Central memory CD8-positive, alpha-beta T cell (primary cell): ENCODE data around the gene PPP2R2D.

Experiments used
- ATAC-seq: fragments of 150-1000 bp; cut with Tn5 transposase; replicated peaks from 2 replicates; pipeline ENCODE4 v1.10.0; 2022; ENCODE audit warnings: mild to moderate bottlenecking, moderate FRiP score, moderate number of reproducible peaks; ENCODE audit not compliant: poor library complexity, severe bottlenecking; ENCODE audit errors: extremely low read depth
- DNase-seq, 2 donors: peaks; one replicate each; pipeline ENCODE4 v3.0.0; 2021; ENCODE audit warnings: low spot score in 2 of 2
- H3K27ac Mint-ChIP-seq: one replicate; pipeline ENCODE4 v1.8.0; 2022; ENCODE audit warnings: low read depth, mild to moderate bottlenecking, moderate library complexity, mixed read lengths
- H3K27me3 Mint-ChIP-seq: one replicate; pipeline ENCODE4 v1.8.0; 2022; ENCODE audit warnings: mixed read lengths
- H3K36me3 Mint-ChIP-seq: one replicate; pipeline ENCODE4 v1.8.0; 2022; ENCODE audit warnings: mild to moderate bottlenecking, moderate library complexity, mixed read lengths; ENCODE audit not compliant: insufficient read depth
- H3K4me1 Mint-ChIP-seq: one replicate; pipeline ENCODE4 v1.8.0; 2022; ENCODE audit warnings: mixed read lengths
- H3K4me3 Mint-ChIP-seq: one replicate; pipeline ENCODE4 v1.8.0; 2022; ENCODE audit warnings: mild to moderate bottlenecking, moderate library complexity, mixed read lengths
- H3K9me3 Mint-ChIP-seq: one replicate; pipeline ENCODE4 v1.8.0; 2022; ENCODE audit warnings: mixed read lengths

Gene PPP2R2D

GRCh38 chr10:131898061-131898460 is 2.7 kb upstream of the PPP2R2D start:
- no peak for ATAC-seq
- peaks cover 20% of the 10 kb centered on the region for H3K36me3 Mint-ChIP-seq
- H3K4me3 Mint-ChIP-seq, result no peak overlapping the region
- DNase-seq, result no peak
- H3K4me1 Mint-ChIP-seq, result peaks cover 49% of the 10 kb centered on the region
- no peaks in the 10 kb centered on the region for H3K9me3 Mint-ChIP-seq
- H3K27ac Mint-ChIP-seq, result no peak overlapping the region
- H3K27me3 Mint-ChIP-seq, result peaks cover 10% of the 10 kb centered on the region

GRCh38 chr10:131898713-131899112 is 2.1 kb upstream of the PPP2R2D start:
- Mint-ChIP-seq H3K36me3 (peaks cover 25% of the 10 kb centered on the region), H3K27ac (no peak overlapping the region), H3K4me1 (peaks cover 54% of the 10 kb centered on the region), H3K9me3 (no peaks in the 10 kb centered on the region), H3K4me3 (peak overlapping the region; percentile 81), H3K27me3 (peaks cover 10% of the 10 kb centered on the region)
- no peak for ATAC-seq
- no peak for DNase-seq

GRCh38 chr10:131899116-131899690 is 1.6 kb upstream of the PPP2R2D start:
- ATAC-seq, result no peak
- H3K4me1 Mint-ChIP-seq, result peaks cover 58% of the 10 kb centered on the region
- peak overlapping the region; percentile 90 for H3K27ac Mint-ChIP-seq
- no peaks in the 10 kb centered on the region for H3K9me3 Mint-ChIP-seq
- peak overlapping the region; percentile 81 for H3K4me3 Mint-ChIP-seq
- peaks cover 27% of the 10 kb centered on the region for H3K36me3 Mint-ChIP-seq
- DNase-seq, result no peak
- H3K27me3 Mint-ChIP-seq, result peaks cover 10% of the 10 kb centered on the region

- peaks cover 10% of the 10 kb centered on the region for H3K27me3 Mint-ChIP-seq
- peak overlapping the region; percentile 90 for H3K27ac Mint-ChIP-seq
- peaks cover 65% of the 10 kb centered on the region for H3K4me1 Mint-ChIP-seq
- DNase-seq, result no peak
- peaks cover 31% of the 10 kb centered on the region for H3K36me3 Mint-ChIP-seq
- H3K9me3 Mint-ChIP-seq, result no peaks in the 10 kb centered on the region
- no peak for ATAC-seq
- H3K4me3 Mint-ChIP-seq, result peak overlapping the region; percentile 81
Measured at GRCh38 chr10:131899695-131900349, 986 bp upstream of the PPP2R2D start.

- ATAC-seq, result peak; percentile 3
- Mint-ChIP-seq H3K27me3 (peaks cover 10% of the 10 kb centered on the region), H3K4me3 (peak overlapping the region; percentile 81), H3K9me3 (no peaks in the 10 kb centered on the region), H3K4me1 (peaks cover 68% of the 10 kb centered on the region), H3K27ac (peak overlapping the region; percentile 71), H3K36me3 (peaks cover 35% of the 10 kb centered on the region)
- peak; percentile 25 to 31 for DNase-seq
Measured at GRCh38 chr10:131901181-131901829, 497 bp downstream of the PPP2R2D start.

GRCh38 chr10:131902211-131902610 is 1.4 kb downstream of the PPP2R2D start:
- no peak for DNase-seq
- Mint-ChIP-seq H3K27me3 (peaks cover 10% of the 10 kb centered on the region), H3K4me1 (peaks cover 66% of the 10 kb centered on the region), H3K4me3 (peak overlapping the region; percentile 81), H3K27ac (peak overlapping the region; percentile 71), H3K36me3 (peaks cover 36% of the 10 kb centered on the region), H3K9me3 (no peaks in the 10 kb centered on the region)
- ATAC-seq, result no peak

- Mint-ChIP-seq H3K9me3 (no peaks in the 10 kb centered on the region), H3K27me3 (peaks cover 10% of the 10 kb centered on the region), H3K36me3 (peaks cover 40% of the 10 kb centered on the region), H3K4me1 (peaks cover 71% of the 10 kb centered on the region), H3K27ac (peak overlapping the region; percentile 91), H3K4me3 (peak overlapping the region; percentile 81)
- DNase-seq (no peak), ATAC-seq (no peak)
Measured at GRCh38 chr10:131902691-131903090, 1.9 kb downstream of the PPP2R2D start.

- no peak overlapping the region for H3K4me3 Mint-ChIP-seq
- peaks cover 66% of the 10 kb centered on the region for H3K4me1 Mint-ChIP-seq
- peak overlapping the region; percentile 91 for H3K27ac Mint-ChIP-seq
- no peaks in the 10 kb centered on the region for H3K27me3 Mint-ChIP-seq
- DNase-seq, result no peak
- H3K9me3 Mint-ChIP-seq, result no peaks in the 10 kb centered on the region
- peaks cover 49% of the 10 kb centered on the region for H3K36me3 Mint-ChIP-seq
- no peak for ATAC-seq
Measured at GRCh38 chr10:131905267-131905571, 4.4 kb downstream of the PPP2R2D start.

GRCh38 chr10:131905603-131906268 is 4.9 kb downstream of the PPP2R2D start:
- peak overlapping the region; percentile 21 for H3K4me3 Mint-ChIP-seq
- no peak for DNase-seq
- no peaks in the 10 kb centered on the region for H3K27me3 Mint-ChIP-seq
- peaks cover 65% of the 10 kb centered on the region for H3K4me1 Mint-ChIP-seq
- no peaks in the 10 kb centered on the region for H3K9me3 Mint-ChIP-seq
- ATAC-seq, result no peak
- peak overlapping the region; percentile 91 for H3K27ac Mint-ChIP-seq
- H3K36me3 Mint-ChIP-seq, result peaks cover 45% of the 10 kb centered on the region

GRCh38 chr10:131906269-131906639 is 5.4 kb downstream of the PPP2R2D start:
- H3K27ac Mint-ChIP-seq, result peak overlapping the region; percentile 91
- peaks cover 67% of the 10 kb centered on the region for H3K4me1 Mint-ChIP-seq
- DNase-seq, result no peak
- H3K4me3 Mint-ChIP-seq, result peak overlapping the region; percentile 21
- H3K36me3 Mint-ChIP-seq, result peaks cover 44% of the 10 kb centered on the region
- no peak for ATAC-seq
- no peaks in the 10 kb centered on the region for H3K27me3 Mint-ChIP-seq
- no peaks in the 10 kb centered on the region for H3K9me3 Mint-ChIP-seq

- Mint-ChIP-seq H3K27ac (peak overlapping the region; percentile 35), H3K4me1 (peaks cover 62% of the 10 kb centered on the region), H3K9me3 (no peaks in the 10 kb centered on the region), H3K4me3 (peak overlapping the region; percentile 27), H3K27me3 (no peaks in the 10 kb centered on the region), H3K36me3 (peaks cover 45% of the 10 kb centered on the region)
- DNase-seq (no peak), ATAC-seq (no peak)
Measured at GRCh38 chr10:131907679-131908078, 6.9 kb downstream of the PPP2R2D start.

- ATAC-seq (no peak), DNase-seq (no peak)
- H3K27ac Mint-ChIP-seq, result peak overlapping the region; percentile 35
- H3K36me3 Mint-ChIP-seq, result peaks cover 43% of the 10 kb centered on the region
- H3K9me3 Mint-ChIP-seq, result no peaks in the 10 kb centered on the region
- no peaks in the 10 kb centered on the region for H3K27me3 Mint-ChIP-seq
- H3K4me1 Mint-ChIP-seq, result peaks cover 63% of the 10 kb centered on the region
- H3K4me3 Mint-ChIP-seq, result peak overlapping the region; percentile 27
Measured at GRCh38 chr10:131908151-131908550, 7.3 kb downstream of the PPP2R2D start.
